ENCODE measurements around the gene POLDIP3.

POLDIP3 gene

DNA sequence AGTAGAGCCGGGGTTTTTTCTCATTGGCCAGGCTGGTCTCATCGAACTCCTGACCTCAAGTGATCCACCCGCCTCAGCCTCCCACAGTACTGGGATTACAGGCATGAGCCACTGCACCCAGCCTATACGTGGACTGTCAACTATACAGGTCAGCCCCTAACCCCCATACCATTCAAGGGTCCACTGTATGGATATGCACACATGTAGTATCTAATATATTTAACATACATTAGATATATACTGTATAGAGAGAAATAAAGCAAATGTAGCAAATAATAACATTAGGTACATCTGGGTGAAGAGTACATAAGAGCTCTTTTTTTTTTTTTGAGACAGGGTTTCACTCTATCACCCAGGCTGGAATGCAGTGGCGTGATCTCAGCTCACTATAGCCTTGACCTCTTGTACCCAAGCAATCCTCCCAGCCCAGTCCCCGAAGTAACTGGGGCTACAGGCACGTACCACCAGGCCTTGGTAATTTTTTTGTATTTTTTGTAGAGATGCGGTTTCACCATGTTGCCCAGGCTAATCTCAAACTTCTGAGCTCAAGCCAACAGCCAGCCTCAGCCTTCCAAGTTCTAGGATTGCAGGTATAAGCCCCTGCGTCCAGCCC, 27.2 kb upstream of the POLDIP3 start:
- no peak for DNase-seq

DNA sequence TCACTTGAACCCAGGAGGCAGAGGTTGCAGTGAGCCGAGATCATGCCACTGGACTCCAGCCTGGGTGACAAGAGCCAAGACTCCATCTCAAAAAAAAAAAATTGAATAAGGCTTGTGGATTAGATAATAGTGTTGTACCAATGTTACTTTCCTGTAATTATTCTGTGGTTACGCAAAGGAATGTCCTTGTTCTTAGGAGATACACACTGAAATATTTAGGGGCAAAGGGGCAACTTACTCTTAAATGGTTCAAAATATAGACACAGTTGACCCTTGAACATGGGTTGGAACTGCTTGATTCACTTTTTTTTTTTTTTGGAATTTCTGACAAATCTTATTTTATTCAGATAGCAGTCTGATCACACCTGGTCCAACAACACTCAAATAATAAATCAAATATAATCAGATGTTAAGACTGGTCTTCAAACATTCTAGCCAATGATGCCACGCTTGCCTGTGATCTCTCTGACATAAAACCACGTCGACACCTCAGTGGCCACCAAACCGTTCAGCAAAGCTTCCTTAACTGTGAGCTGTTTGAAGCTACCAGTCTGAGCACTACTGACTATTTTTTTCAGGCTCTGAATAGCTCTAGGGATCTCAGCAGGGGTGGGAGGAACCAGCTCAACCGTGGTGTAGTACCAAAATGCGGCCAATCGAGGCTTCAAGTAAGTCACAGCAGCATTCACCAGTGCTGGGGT, 25.0 kb upstream of the POLDIP3 start:
- no peak for DNase-seq

DNA sequence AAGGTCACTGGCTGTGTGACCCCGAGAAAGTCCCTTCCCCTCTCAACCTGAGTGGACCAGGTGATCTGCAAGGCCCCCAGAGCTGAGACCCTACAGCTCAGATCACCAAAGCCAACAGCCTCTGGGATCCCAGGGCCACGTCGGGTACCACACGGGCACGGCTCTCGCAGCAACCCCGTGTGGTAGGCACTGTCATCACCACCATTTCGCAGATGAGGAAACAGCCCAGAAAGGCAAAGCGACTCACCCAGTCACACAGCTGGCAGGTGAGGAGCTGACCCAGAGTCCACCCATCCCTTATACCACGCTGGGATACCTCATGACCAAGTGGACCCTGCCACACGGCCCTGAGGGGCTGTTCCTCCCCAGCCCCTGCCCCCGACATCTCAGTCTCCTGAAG, 22.9 kb upstream of the POLDIP3 start:
- DNase-seq: no peak

DNA sequence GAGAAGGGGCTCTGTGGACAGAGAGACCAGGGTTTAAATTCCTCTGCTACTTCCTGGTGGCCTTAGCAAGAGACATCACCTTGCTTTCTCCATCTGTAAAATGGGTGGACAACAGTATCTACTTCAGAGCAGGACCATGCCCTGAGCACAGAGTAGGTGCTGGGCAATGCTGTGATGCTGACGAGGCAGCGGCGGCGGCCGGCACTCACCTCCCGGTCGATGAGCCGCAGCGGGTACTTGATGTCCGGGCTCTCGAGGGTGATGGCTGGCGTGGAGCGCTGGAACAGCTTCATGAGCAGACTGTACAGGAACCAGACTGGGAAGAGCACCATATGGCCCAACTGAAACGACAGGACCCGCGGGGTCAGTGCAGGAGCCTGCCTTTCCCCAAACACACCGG, 21.8 kb upstream of the POLDIP3 start:
- DNase-seq: no peak

DNA sequence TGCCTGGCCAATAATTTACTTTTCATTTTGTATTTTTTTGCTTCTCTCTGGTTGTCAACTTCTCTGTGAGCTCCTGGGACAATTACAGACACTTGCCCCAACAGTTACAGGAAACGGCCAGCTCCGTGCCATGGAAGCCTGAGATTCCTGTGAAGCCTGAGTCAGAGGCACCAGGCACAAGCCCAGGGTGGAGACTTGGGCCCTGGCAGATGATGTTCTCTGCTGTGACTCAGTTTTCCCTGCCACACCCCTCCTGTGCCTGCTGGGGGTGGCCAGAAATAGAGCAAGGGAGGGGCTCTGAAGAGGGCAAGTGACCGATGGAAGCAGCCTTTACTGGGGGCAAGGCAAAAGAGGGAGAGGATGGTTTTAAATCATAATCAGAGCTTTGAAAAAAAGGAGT, 20.8 kb upstream of the POLDIP3 start:
- no peak for DNase-seq

DNA sequence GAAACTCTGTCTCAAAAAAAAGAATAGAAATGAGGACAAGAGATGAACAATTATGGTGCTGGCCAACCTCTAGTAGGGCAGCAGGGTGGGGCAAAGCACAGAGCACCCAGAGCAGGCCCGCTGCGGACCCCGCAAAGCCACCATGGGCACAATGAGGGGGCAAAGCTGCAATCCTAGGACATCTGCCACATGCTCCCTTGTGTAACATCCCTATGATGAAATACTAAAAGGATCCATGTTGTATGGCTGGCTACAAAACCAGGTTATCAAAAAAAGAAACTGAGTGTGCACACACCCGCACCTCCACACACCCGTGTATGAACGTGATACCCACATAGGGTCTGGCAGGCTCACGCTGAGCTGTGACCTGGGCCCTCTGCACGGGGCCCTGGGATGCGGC, 18.3 kb upstream of the POLDIP3 start:
- no peak for DNase-seq

DNA sequence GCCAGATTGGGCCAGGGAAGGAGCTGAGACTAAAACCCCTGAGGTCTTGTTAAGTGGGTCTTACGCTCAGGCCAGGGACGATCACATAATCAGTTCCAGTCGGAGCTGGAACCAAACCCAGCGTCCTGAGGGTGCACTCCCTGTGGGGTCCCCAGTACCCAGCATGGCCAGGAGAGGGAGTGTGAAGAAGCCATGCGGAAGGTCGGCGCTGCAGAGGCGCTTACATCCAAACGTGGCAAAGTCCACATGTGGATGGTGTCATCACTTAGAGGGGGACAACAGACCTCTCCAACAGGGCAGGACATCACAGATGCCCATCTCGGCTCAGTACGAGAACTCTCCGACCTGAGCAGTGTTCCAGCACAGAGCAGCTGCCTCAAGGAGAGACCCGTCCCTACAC, 17.4 kb upstream of the POLDIP3 start:
- DNase-seq: no peak

DNA sequence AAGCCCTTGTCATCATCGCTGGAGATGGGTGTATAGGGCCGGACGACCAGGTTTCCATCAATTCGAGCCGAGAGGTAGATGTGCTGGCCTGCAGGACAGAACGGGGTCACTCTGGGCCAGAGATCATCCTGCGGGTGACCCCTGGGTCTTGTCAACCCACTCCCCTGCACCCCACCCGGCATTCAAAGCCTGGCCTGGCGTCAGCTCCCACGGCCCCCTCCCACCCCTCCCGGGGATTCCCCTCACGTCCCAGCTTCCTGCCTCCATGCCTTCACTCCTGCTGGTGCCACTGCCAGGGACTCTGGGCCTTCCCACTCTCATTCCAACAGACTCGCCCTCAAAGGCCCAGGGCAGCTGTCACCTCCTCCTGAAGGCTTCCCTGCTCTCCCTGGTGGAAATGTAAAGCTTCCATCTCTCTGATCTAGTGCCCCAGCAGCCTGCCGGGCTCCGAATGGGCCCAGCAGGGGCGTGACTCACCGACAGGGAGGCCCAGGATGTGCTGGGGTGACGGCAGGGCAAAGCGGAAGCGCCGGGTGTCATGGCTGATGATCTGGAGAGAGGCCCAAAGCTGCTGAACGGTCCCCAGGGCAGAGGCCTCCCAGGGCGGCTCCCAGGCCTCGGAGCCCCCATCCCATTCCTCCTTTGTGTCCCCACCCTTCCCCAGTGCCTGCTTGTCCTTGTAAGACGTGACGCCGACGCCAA, 16.4 kb upstream of the POLDIP3 start:
- DNase-seq: no peak

DNA sequence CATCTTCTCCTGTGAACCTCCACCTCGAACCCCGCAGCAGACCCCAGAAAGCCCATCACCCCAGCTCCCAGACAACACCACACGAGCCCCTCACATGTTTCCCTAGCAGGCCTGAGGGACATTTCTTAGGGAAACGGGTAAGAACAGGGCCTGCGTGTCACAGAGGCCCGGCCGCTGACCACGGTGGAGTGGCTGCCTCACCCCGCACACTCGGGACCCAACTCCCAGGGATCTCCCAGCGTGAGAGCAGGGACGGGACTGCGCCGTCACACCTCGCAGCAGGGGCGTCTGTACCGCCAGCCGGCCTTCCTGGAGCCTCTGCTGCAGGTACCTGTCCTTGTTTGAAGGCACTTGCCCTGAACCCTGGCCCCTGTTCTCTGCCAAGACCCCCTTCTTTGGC, 15.5 kb upstream of the POLDIP3 start:
- DNase-seq: no peak

DNA sequence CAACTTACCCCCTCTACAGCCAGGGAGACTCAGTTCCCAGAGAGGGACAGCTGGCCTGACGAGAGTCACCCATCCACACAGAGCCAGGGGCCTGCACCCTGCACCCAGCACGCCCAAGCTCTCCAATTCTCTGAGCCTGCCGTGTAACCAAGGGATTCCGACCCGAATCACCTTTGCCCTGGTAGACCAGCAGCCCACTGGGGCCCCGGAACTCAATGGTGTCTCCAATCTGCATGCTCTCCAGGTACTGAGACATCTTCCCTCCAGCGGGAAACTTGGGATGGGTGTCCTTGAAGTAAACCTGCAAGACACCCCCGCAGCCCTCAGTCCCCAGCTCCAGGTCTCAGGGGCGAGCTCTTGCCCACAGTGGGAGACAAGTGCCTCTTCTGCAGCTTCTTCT, 13.3 kb upstream of the POLDIP3 start:
- no peak for DNase-seq

DNA sequence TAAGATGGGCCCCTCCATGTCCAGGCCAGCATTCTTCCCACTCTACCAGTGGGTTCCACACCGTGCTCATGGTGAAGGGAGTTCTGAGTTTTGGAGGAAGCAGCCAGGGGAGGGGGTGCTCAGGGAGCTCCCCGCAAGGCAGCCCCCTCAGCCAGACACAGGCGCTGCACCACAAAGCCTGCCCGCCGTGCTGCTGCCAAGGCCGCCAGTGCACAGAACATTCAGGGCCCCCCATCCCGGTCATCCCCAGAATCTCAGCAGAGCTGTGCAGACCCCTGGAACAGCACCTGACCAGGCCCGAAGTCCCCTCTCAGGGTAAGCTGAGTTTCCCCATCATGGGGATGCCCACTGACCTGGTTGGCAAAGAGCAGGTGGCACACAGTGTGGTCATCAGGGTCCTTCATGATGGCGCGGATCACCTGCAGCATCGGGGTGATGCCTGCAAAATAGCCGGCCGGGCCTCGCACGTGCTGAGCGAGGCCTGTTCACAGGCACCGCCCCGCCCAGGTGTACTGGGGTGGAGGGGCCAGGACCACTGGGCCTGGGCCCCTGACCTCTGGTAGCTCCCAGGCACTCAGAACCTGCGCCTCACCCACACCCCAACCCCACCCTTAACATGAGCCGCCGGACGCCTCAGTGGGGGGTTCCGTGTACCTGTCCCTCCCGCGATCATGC, 12.4 kb upstream of the POLDIP3 start:
- DNase-seq: no peak

DNA sequence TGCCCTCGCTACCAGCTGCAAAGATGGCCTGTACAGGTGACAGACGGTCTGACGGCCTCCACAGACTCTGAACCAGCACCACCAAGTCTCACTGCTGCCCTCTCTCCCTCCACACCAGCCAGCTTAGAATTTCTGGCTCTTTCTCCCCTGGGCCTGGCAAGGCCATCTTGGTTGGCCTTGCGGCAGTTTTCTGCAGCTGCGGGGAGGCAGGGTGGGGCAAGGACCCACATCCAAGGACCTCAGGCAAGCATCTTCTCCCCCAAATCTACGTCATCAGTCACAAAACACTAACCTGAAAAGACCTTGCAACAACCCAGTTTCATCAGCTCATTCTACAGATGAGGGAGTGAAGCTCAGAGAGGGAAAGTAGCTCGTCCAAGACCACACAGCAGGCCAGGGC, 11.7 kb upstream of the POLDIP3 start:
- no peak for DNase-seq

DNA sequence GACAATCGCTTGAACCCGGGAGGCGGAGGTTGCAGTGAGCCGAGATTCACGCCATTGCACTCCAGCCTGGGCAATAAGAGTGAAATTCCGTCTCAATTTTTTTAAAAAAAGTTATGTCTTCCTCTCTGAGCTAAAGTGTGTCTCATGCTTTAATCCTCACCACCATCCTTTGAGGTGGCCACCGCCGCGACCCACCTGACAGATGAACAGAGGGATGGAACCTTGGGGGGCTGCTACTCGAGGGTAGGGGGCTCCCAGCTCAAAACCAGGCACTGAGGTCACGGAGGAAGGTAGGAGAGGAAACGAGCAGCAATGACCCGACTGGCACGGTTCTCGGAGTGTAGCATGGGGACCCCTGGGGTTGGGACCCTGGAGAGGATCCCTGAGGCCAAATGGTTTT, 10.7 kb upstream of the POLDIP3 start:
- no peak for DNase-seq

DNA sequence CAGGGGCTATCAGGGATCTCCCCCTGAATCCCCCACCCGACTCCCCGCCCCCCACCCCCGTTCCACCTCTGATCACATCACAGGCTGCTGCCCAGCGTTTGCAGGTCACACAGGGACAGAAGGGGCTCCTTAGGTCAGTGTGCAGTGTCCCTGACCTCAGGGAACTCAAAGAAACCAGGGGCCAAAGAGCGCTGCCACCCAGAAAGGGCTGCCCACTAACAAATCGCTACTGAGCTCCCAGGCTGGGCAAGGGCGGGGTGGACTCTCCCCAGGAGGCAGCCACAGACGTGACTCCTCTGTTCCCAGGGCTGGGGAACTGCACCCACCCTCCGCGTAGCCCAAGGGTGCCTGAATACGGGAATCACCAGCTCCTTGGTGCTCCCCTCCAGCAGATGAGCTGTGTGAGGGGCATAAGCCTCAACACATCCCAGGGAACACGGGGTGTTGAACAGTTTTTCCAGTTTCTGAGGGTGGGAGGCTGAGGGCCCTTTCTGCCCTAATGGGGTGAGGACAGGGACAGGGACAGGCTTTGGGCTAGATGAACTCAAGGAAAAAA, 9.9 kb upstream of the POLDIP3 start:
- no peak for DNase-seq

DNA sequence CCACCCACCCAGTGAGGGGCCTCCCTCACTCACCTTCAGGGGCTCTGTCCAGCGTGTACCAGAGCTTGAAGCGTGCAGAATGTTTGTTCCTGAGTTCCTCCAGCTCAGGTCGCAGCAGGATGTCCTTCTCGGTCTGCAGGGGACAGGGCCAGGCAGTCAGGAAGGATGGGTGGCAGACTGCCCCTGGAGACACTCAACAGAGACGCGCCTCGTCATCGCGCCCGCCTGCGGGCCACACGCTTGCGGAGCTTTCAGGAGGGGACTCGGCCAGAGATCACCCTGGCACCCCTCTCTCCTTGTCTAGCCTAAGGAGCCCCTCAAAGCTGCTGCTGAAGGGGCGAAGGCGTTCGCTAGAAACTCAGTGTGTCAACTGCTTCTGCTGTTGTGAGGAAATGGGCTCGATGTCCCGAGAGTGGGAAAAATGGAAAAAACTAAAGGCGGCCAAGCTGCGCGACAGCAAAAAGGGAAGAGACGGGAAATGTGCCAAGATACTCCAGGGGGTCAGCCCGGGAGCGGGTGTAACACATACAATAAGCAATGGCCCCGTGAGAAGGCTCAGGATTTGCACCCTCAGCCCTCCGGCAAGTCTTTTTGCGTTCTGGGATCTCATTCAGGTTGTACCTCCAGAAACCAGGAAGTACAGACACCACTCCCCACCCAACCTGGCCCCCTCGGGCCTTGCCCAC, 9.2 kb upstream of the POLDIP3 start:
- no peak for DNase-seq

DNA sequence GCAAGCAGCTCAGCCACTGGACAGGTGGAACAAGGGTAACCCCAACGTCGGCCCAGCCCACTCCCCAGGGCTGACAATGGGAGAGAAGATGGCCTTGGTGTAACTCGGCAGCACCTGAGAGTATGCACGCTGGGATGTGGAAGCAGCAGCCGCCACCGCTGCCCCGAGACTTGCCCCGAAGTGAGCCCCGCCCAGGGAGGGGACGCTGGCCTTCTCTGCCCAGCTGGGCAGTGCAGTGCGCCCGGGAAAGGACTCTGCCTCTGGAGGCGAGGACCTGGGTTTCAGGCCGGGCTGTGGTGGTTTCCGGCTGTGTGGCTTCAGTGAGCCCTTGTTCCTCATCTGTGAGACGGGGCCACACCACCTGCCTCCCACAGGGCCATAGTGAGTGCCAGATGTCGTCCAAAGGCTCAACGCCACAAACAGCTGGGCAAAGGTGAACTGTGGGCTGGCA, 8.6 kb upstream of the POLDIP3 start:
- DNase-seq: no peak

DNA sequence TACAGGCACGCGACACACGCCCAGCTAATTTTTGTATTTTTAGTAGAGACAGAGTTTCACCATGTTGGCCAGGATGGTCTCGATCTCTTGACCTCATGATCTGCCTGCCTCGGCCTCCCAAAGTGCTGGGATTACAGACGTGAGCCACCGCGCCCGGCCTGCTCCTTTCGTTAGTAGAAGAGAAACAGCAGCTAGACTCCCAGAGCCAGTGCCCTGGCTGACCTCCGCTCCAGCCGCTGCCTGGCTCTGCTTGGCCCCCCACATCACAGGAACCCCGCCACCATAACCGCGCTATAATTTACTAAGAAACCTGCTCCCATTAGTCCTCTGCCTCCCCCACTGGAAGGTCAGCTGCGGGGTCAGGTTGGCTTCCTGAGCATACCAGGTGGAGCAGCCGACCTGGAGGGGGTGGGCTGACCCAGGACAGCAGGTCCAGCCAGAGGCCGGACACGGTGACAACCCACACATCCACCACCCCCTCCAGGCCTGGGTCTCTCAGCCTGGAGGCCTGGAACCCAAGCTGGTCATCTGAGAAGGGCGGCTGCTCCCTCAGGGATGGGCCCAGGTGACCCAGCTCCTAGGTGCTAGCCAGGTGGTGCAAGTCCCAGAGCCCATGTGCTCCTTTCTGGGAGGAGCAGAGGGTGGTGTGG, 7.5 kb upstream of the POLDIP3 start:
- DNase-seq: no peak

DNA sequence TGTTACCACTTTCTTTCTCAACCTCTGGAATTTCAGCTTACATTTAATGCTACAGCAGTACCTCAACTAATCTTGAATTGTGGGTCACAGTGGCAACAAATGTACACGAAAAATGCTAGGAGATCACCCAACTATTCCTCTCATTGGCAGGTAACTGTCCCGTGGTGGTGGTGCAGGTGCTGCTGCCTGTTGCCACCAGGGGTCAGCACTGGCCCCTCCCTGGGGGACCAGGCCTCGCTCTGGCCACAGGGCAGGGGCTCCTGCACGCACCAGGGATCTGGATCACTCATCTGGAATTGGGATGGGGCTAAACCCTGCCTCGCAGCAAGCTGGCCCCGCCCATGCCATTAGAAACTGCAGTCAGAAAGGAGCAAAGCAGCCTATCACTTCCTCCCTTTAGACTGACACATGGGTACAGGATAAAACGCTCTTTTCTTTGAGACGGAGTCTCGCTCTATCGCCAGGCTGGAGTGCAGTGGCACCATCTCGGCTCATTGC, 6.9 kb upstream of the POLDIP3 start:
- peak; percentile 24 for DNase-seq

DNA sequence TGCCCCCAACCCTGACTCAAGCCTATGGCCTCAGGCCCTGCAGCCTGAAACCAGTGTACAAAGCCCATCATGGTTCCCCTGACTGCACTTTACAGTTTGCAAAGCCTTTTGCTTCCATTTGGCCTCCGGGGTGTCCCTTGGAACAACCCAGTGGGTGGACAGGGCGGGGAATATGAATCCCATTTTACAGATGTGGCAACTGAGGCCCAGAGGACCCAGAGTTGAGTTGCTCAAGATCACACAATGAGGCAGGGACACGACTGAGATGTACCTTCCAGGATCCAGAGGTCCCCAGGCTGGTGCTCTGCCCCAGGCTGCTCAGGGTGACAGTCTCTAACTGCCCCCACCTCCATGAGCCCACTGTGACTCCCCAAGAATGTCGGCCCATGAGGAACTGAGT, 5.4 kb upstream of the POLDIP3 start:
- no peak for DNase-seq

DNA sequence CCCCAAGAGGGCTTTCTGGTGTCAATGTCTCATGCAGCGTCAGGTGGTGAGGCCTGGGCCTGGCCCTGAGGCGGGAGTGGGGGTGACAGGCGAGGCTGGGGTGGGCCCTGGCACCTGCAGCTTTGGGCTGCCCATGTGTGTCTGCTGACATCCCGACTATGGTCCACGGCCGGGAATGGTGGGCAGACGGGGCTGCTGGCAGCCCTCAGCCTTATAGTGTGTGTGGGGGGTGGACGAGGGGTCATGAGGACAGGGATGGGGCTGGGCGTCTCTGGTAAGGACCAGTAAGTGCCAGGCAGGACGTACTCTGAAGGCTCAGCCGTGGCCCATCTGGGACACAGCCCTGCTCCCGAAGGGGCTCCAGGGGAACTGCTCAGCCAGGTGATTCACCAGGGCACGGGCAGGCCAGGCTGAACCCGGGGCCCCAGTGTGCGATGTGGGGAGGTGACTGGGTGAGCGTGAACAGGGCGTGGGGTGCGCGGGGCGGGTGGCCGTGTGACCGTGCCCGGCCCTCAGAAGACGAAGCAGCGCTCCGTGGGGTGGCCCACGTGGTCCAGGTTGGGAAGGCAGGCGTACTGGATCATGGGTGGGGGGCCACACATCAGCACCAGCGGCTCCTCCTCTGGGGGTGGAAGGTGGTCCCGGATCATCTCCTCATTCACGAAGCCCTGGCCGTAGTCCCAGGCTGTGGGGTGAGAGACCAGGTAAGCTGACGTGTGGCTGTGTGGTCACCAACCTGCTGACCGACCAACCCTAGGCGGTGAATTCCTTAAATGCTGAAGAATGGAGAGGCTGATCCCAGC, 4.8 kb upstream of the POLDIP3 start:
- DNase-seq: no peak
